ENCODE measurements around the gene SAMD15.
A peak's percentile ranks its signal among the peaks of the same experiment; 100 is the strongest.
"Not testable (repeated sequence)": the region's sequence is repeated elsewhere in the genome, so short reads cannot be mapped to it uniquely, and the experiment has no call there.

Gene SAMD15

DNA sequence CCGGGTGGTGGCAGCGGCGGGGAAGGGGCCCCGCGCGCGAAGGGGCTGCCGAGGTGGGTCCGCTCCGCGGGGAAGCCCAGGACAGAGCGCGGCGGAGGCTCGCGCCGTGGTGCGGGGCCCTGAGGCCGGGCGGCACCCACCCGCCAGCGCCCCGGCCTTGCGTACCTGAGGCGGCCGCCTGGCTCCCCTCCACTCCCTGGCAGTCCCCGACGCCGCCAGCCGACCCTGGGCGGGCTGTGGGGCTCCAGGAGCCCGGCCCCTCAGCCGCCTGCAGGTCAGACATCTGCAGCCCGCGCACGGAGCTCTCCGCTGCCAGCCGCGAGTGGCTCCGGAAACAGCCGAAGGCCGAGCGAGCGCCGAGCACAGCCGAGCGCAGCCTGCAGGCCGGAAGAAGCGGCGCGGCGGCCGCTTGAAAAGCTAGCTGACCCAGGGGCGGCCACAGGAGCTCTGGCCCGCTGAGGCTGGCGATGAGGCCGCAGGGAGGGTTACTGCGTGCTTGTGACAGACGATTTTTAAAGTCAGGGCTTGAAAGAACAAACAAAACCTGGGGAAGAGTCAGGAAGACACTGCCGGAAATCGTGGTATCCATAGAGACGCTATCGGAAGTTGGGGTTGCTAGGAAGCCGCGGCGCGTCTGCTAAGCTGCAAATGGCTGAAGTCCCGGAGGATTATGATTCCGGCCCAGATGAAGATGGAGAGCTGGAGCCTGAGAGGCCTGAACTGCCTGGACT lies at the start of gene SAMD15, which contains the start of gene TMED8:
SAMD15 (plus strand) TSS at position 609 of the 731 bp plus-strand sequence; CDS start at position 649, 40 bp downstream.
TMED8 (minus strand) TSS at position 324 of the 731 bp plus-strand sequence; CDS start at position 283, 41 bp downstream.
- peak; percentile 50 to 63 for DNase-seq (ENCODE audit: low read depth in 2 of 2)

DNA sequence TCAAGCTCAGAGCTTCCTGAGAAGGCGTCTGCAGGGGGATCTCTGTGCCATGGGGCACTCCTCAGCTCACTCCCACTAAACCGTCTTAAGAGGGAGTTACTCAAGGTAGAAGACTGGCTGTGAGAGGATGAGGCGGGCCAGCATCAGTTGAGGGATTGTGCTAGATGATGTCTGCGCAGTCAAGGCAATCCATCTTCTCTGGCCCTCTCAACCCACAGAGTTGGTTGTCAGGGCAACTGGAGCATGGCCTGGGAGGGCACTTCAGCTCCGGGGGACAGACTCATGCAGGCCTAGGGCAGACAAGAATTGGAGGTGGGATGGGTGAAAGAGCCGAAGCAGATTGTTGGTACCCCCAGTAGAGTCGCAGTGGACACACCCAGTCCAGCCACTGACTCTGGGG lies 47.3 kb upstream of the SAMD15 start:
- no peak for DNase-seq (ENCODE audit: low read depth in 2 of 2)

DNA sequence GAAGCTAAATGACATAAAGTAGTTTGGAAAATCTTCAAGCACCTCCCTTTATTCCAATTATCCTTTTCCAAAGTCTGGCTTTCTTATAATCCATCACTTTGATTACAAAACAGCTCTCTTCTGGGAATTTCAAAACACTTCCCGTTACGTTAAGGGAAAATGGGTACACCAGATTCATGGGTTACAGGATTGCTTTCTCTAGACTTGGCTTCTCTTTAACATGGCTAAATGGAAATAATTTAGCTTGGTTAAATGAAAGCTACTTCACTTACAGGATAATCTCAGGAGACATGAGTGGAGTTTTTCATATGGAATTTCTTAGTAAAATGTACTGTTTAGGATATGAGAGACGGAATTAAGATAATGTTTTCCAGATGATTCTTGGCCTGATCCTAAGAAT lies 41.6 kb upstream of the SAMD15 start:
- no peak for DNase-seq (ENCODE audit: low read depth in 2 of 2)

DNA sequence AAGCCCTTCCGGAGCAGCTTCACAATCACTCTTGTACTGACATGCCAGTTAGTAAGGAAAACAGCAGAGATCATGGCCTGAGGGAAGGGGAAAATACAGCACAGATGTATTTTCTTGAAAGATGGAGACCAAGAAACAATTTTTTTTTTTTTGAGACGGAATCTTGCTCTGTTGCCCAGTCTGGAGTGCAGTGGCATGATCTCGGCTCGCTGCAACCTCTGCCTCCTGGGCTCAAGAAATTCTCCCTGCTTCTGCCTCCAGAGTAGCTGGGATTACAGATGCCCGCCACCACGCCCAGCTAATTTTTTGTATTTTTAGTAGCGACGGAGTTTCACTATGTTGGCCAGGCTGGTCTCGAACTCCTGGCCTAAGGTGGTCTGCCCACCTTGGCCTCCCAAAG lies 39.9 kb upstream of the SAMD15 start:
- DNase-seq (ENCODE audit: low read depth in 2 of 2), result not testable (repeated sequence)

DNA sequence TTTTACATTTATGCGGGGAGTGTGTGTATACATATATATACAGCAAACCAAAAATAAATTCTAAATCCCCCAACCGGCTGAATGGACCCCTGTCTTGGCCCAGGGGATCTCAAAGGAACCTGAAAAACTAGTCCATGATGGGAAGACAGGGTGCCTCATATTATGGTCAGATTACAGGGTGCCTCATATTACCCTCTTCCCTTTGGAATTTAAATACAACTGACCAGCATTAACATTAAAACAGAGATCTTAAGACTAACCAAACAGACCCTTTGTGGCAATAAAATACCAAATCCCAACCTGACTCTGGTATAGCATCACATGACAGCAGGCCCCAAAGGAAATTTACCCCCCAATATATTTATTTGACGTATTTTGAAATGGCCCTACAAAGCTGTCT lies 39.3 kb upstream of the SAMD15 start:
- DNase-seq (ENCODE audit: low read depth in 2 of 2), result no peak

DNA sequence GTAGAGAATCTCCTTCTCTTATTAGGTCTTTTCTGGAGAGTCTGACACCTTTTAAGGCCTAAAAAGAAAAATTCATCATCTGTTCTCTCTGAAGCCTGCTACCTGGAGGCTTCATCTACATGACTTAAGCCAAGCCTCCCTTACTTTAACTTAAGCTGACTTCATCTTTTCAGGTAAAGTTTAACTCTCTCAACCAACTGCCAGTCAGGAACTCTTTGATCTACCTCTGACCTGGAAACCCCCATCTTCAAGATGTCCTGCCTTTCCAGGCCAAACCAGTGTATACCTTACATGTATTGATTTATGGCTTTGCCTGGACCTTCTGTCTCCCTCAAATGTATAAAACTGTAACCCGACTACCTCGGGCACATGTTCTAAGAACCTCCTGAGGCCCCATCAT lies 38.9 kb upstream of the SAMD15 start:
- DNase-seq (ENCODE audit: low read depth in 2 of 2), result no peak

DNA sequence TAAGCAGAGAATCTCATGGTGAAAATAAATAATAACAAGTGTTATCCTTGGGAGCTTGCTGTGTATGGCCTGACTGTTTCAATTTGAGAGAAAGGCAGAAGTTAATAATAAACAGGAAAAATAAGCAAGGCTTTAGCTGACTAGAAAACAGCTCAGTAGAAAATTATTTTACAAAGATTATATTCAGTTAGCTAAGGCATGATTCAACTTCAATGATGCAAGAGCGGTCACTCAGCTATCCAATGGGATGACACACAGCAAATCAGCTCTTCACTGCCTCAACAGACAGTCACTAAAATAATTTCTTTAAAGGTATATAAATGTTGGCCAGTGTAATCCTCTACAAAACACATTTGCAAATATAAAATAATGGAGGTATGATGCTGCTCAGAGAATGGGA lies 37.8 kb upstream of the SAMD15 start:
- DNase-seq (ENCODE audit: low read depth in 2 of 2), result no peak

DNA sequence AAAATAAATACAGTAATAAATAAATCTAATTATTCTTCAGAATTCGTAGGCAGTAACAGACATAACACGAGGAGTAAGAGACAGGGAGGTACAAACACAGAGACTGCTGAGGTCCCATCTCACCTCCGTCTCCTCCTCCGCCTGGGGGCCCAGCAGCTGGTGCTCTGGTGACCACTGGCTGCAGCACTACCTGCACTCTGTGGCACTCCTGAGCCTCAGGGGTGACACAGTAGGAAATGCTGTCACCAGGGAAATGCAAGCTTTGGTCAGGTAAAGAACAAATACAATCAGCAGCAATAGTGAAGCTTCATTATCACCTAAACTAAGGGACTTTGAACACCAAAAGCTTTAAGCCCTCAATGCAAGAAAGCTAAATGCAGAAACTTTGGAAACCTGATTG lies 36.8 kb upstream of the SAMD15 start:
- DNase-seq (ENCODE audit: low read depth in 2 of 2), result no peak

DNA sequence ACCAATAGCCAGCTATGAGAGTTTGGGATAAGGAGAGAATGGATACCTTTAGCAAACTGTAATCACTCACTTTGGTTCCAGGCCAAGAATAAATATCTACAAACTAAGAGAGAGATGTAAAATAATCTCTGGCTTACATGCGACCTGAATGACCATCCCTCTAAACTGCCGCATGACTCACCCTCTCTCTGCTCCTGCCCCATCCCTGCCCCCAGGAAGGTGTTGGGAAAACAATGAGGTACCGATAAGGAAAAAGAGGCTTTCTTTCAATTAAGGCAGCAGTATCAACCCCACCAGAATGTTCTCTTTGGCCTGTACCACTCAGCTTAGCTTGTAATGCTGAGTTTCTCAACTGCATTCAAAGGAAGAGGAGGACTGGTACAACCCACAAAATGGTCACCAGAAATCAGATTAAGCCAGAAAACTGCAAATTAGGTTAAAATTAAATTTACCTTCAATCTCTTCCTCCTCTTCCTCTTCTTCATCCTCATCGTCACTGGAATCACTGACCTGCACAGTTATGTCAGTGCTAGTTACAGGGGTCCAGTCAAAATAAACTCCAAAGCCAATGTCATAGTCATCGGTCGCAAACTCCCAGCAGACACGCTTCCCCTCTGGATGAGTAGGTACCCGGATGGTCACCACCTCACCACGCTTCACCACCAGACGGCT lies 34.3 kb upstream of the SAMD15 start:
- DNase-seq (ENCODE audit: low read depth in 2 of 2), result no peak

DNA sequence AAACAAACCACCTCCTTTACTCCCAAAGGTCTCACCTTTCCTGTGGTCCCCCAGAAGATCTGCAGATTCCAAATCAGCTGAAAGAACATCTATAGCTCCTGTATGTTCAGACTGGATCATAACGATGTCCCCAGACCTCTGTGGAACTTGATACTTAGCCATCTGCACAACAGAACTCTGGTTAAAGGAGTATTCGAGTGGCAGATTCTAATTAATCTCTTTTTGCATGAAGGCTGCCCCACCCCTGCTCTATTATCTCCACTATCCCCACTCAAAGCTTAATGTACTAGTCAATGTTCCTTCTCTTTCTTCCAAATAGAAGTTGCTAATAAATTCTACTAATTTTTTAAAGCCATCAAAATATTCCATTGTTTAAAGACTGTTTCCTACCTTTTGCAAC lies 33.5 kb upstream of the SAMD15 start:
- DNase-seq (ENCODE audit: low read depth in 2 of 2), result no peak

DNA sequence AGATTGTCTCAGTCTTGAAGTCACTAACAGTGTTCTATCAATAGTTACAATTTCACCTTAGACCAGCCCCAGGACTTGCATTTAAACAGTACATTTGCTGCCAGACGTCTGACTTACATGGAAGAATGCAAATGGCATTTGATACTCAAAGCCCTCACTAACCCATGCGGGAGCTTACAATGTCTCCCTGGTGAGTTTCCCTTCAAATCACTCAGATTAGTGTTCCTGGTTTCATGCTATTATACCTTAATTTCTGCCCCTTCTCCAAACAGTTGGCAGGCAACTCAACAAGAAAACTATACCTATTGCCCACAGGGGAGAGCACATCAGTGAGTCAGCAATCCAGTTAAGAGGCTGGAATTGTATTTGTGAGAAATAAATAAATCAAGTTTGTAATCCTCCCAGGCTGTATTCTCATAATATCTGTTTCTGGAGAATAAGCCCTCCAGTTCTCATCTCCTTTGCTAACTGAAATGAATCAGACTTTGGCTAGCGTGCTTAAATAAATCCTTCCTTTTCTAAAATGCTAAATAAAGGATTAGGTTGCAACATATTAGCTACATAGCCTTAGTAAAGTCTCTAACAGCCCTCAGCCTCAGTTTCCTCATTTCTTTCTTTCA lies 32.7 kb upstream of the SAMD15 start:
- DNase-seq (ENCODE audit: low read depth in 2 of 2), result no peak

DNA sequence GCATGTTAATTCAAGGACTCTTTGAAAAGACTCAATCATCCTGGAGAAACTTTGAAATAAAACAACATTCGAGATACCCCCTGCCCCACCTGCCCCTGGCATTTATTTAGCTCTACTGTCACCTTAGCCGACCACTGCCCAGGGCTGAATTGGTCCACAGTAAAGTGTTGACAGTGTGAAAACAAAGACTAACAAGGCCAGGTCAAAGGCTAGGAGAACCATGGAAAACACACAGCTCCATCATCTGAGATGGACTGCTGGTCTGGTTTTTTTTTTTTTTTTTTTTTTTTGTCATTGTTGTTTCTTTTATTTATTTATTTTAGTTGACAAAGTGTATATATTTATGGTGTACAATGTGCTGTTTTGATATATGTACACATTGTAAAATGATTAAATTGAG lies 30.7 kb upstream of the SAMD15 start:
- no peak for DNase-seq (ENCODE audit: low read depth in 2 of 2)

DNA sequence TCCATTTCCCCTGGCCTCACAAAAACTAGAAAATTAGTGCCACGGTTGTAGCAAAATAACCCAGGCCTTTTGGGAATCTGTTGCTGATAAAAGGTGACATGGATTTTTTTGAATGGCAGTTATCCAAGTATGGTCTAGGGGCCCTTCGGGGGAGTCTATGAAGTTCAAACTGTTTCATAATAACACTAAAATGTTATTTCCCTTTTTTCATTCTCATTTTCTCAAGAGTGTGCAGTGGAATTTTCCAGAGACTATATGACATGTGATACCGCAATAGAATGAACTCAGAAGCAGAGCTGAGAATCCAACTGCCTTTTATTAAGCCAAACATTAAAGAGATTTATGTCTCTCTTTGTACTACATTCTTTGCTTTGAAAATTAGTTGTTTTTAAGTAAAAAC lies 29.4 kb upstream of the SAMD15 start:
- no peak for DNase-seq (ENCODE audit: low read depth in 2 of 2)

DNA sequence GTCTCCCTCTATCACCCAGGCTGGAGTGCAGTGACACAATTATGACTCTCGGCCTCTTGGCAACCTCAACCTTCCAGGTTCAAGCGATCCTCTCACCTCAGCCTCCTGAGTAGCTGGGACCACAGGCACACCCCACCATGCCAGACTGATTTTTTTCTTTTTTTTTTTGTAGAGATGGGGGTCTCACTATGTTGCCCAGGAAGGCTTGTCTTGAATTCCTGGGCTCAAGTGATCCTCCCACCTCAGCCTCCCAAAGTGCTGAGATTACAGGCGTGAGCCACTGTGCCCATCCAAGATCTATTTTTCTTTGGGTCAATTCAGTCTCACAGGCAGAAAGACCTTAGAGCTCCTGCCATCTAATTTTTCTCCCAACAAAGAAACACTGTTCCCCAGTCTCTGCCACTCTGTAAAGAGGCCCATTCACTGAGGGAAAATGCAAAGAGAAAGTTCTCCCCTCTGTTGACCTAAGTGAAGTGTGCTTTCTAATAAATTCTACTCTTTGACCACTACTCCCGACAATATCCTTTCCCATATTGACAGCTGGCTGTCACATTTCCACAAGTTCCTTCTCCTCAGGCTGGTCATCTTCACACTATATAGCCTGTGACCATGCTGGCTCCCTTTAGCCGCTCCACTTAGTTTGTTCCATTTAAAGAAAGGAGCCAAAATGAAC lies 23.6 kb upstream of the SAMD15 start:
- DNase-seq (ENCODE audit: low read depth in 2 of 2), result no peak

DNA sequence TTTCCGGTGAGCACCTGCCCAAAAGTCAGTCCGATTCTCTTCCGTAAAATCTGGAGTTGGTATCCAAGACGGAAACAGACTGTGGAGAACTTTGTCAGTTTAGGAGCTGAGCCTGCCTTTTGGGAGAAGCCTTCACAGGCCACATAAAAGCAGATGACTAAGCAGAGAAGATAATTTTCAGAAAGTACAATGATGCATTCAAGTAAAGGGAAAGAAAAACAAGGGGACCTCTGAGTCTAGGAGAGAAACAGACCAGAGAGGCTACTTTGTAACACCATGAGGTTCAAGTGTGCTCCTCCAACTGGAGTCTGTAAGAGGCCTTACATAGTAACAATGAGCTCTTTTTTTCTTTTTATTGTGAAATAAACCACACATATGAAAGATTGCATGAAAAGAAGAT lies 21.4 kb upstream of the SAMD15 start:
- DNase-seq (ENCODE audit: low read depth in 2 of 2), result no peak

DNA sequence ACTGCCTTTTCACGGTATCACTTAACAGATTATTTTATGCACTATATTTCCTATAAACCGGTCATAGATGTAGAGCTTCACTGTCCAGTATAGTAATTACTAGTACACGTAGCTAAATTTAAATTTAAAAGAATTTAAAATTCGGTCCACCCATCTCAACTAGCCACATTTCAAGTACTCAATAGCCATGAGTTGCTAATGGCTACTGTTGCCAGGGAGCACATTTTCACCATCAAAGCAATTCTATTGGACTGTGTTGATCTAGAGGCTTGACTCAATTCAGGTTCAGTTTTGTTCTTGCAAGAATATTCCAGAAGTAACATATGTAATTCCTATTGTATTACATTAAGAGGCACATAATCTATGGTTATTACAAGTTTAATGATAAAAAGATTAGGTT lies 20.3 kb upstream of the SAMD15 start:
- DNase-seq (ENCODE audit: low read depth in 2 of 2), result no peak

DNA sequence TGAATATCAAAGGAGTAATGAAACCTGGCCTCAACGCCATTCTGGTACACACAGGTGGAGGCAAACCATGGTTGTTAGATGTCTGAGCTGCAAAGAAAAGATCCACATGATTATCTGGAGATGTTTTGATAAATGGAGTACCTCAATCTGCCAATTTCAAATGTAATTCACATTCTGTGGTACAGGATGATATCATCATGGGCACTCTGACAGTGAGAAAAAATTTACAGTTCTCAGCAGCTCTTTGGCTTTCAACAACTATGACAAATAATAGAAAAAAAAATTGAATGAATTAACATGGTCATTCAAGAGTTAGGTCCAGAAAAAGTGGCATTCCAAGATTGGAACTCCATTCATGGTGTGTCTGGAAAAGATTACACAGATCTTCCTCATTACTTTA lies 17.6 kb upstream of the SAMD15 start:
- DNase-seq (ENCODE audit: low read depth in 2 of 2), result no peak

DNA sequence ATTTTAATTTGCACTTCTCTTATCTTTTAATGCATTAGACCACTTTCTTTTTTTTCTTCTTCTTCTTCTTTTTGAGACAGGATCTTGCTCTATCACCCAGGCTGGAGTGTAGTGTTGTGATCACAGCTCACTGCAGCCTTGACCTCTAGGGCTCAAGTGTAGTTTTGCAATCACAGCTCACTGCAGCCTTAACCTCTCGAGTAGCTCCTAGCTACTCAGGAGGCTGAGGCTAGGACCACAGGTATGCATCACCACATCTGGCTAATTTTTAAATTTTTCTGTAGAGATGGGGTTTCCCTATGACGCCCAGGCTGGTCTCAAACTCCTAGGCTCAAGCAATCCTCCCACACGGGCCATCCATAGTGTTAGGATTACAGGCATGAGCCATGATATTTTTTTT lies 13.0 kb upstream of the SAMD15 start:
- no peak for DNase-seq (ENCODE audit: low read depth in 2 of 2)

DNA sequence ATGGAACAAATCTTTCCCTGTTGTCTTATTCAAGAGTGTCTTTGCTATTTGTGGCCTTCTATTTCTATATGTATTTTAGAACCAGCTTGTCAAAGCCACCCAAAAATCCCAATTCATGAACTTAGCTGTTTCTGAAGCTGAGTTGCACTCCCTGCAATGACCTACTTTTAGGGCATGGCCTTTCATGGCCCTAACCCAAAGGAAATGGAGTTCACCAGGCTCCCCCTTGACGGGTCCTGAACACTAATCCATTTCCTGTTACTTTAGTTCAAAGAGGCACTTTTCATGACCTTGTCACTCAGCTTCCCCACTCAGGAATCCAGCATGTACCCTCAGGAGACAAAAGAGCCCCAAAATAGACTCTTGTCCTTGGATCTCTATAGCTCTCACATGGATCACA lies 7.9 kb upstream of the SAMD15 start:
- DNase-seq (ENCODE audit: low read depth in 2 of 2), result no peak

DNA sequence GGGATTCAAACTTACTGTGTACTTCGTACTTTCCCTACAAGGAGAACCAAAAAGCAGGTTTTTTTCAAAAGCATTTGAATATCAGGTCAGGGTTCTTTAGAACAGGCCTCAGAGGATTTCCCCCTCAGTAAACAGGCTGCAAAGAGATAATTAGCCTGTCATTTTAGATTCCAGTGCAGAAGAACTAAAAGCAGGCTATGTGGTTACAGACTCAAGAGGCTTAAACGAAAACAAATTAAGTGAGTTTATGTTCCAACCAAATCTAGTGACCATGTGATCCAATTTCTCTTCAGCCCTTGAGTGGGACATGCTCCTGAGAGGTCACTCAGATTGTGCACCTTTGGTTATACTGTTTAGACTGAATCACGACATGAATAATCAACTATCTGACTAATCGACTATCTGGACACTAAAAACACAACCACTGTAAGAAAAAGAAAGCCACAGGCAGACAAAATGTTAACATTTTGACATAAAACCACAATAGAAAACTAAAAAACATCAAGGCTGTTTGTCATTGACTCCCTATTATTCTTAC lies 4.8 kb upstream of the SAMD15 start:
- DNase-seq (ENCODE audit: low read depth in 2 of 2), result no peak

DNA sequence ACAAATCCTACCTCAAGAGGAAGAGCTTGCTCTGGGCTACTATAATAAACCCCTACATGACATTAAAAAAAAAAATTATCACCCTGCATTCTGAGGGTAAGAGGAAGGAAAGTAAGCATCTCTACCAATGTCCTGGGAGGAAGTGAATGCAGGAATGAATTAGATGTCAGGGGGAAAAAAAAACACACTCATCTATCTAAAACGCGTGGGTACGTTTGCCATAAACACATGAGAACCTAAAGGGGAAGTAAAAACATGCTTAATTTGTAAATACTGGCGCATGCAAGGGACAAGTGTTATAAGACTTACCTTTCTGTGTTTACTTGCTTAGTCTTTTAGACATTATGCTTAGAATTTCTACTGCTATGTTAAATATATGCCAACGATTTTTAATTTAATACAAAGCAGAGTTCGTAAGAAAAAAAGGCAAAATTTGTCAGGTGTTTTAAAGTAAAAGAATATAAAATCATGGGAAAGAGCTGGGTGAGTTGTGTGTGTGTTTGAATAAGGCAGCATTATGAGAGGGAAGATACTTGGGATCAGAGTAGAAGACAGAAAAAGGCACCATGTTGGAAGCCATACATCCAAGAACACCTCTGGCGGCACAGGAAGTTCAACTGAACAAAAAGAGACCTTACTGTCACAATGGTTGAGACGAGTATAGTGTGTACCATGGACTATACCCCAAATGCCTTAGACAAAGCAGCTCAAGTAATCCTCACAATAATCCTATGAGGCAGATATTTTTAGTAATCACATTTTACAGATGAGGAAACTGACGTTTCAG lies 1.8 kb upstream of the SAMD15 start:
- no peak for DNase-seq (ENCODE audit: low read depth in 2 of 2)
